IMR-90 (cell line): ENCODE results near the gene HNRNPH2. TPM values are rescaled to one million over a fixed set of nuclear protein-coding genes. Genes with fewer than 3 reads are reported as not detected.
A peak's percentile ranks its signal among the peaks of the same experiment; 100 is the strongest.

Experiments
- ATAC-seq: fragments of 200-7000 bp; cut with Tn5 transposase; 2 replicates; pipeline ENCODE4 v1.9.1; 2020; ENCODE audit warnings: low read depth, mild to moderate bottlenecking, moderate library complexity
- BruUV-seq: library from RNA; stranded (reverse); fragments of 400-500 nt; replicated peaks from 2 replicates; lab custom pipeline; 2021; lab: Mats Ljungman, UMichigan
- CTCF ChIA-PET: fragments of 300-600 bp; formaldehyde crosslinking; extraction: SDS; loops from one replicate; lab custom pipeline; 2021; ENCODE audit warnings: antibody characterized with exemption; lab: Yijun Ruan, JAX
- POLR2A ChIA-PET: fragments of 300-600 bp; sonication (Branson Sonifier 250); formaldehyde crosslinking; loops from one replicate; lab custom pipeline; 2022; ENCODE audit warnings: antibody characterized with exemption; ENCODE audit not compliant: unreplicated experiment; lab: Charles Lee
- DNase-seq: peaks from one replicate; pipeline ENCODE4 v3.0.0; 2013
- H2AFZ ChIP-seq: replicated peaks from 2 replicates; pipeline ENCODE3; 2013; ENCODE audit warnings: low read length, mild to moderate bottlenecking; ENCODE audit not compliant: poor library complexity
- H2AK5ac ChIP-seq: 2 replicates; pipeline ENCODE4 v1.6.1; 2013; ENCODE audit warnings: low read depth, low read length, inconsistent platforms
- H2AK9ac ChIP-seq: replicated peaks from 2 replicates; pipeline ENCODE3; 2013; ENCODE audit warnings: mild to moderate bottlenecking, low read depth, low read length, moderate library complexity; ENCODE audit not compliant: poor library complexity
- H2BK120ac ChIP-seq: 2 replicates; pipeline ENCODE4 v1.6.1; 2013; ENCODE audit warnings: low read depth, low read length, inconsistent platforms
- H2BK15ac ChIP-seq: 3 replicates; pipeline ENCODE4 v1.6.1; 2013; ENCODE audit warnings: low read depth, low read length, inconsistent platforms
- H2BK20ac ChIP-seq: 2 replicates; pipeline ENCODE4 v1.6.1; 2013; ENCODE audit warnings: low read depth, mild to moderate bottlenecking, inconsistent platforms, low read length, moderate library complexity
- H2BK5ac ChIP-seq: 2 replicates; pipeline ENCODE4 v1.6.1; 2013; ENCODE audit warnings: mild to moderate bottlenecking, low read depth, low read length, inconsistent platforms; ENCODE audit not compliant: poor library complexity, severe bottlenecking
- H3K14ac ChIP-seq: replicated peaks from 2 replicates; pipeline ENCODE4 v1.6.1; 2013; ENCODE audit warnings: low read depth, low read length, inconsistent platforms
- H3K18ac ChIP-seq: 2 replicates; pipeline ENCODE4 v1.6.1; 2013; ENCODE audit warnings: low read depth, low read length, control low read depth
- H3K23ac ChIP-seq: 2 replicates; pipeline ENCODE4 v1.6.1; 2013; ENCODE audit warnings: low read depth, low read length, inconsistent platforms
- H3K27ac ChIP-seq: 2 replicates; pipeline ENCODE4 v1.5.1; 2013; ENCODE audit warnings: mild to moderate bottlenecking, control low read depth, low read length; ENCODE audit not compliant: insufficient read depth
- H3K27me3 ChIP-seq: 2 replicates; pipeline ENCODE4 v1.6.1; 2013; ENCODE audit warnings: low read length; ENCODE audit not compliant: control insufficient read depth, insufficient read depth
- H3K36me3 ChIP-seq: 2 replicates; pipeline ENCODE4 v1.6.1; 2013; ENCODE audit warnings: low read length, mixed read lengths; ENCODE audit not compliant: control insufficient read depth, insufficient read depth
- H3K4ac ChIP-seq: 2 replicates; pipeline ENCODE4 v1.6.1; 2013; ENCODE audit warnings: low read depth, low read length, inconsistent platforms
- H3K4me1 ChIP-seq: 2 replicates; pipeline ENCODE4 v1.6.1; 2013; ENCODE audit warnings: low read length, mixed read lengths; ENCODE audit not compliant: control insufficient read depth, insufficient read depth
- H3K4me2 ChIP-seq: 2 replicates; pipeline ENCODE4 v1.6.1; 2013; ENCODE audit warnings: low read depth, mild to moderate bottlenecking, control low read depth, low read length, moderate library complexity
- H3K4me3 ChIP-seq: 2 replicates; pipeline ENCODE4 v1.5.1; 2013; ENCODE audit warnings: low read depth, mild to moderate bottlenecking, control low read depth, low read length, moderate library complexity; ENCODE audit not compliant: insufficient read depth
- H3K56ac ChIP-seq: 2 replicates; pipeline ENCODE4 v1.6.1; 2013; ENCODE audit warnings: low read length, inconsistent platforms; ENCODE audit not compliant: insufficient read depth; ENCODE audit errors: extremely low read depth
- H3K79me1 ChIP-seq, 2 experiments: 2 replicates each; pipeline ENCODE4 v1.6.1; 2013; ENCODE audit warnings: low read length in 2 of 2, inconsistent platforms in 1 of 2, low read depth in 1 of 2
- H3K9ac ChIP-seq: 2 replicates; pipeline ENCODE4 v1.6.1; 2013; ENCODE audit warnings: low read depth, low read length, control low read depth
- H3K9me1 ChIP-seq: 2 replicates; pipeline ENCODE4 v1.6.1; 2013; ENCODE audit warnings: low read length, inconsistent platforms; ENCODE audit not compliant: insufficient read depth
- H3K9me3 ChIP-seq: 2 replicates; pipeline ENCODE4 v1.6.1; 2013; ENCODE audit warnings: low read length; ENCODE audit not compliant: control insufficient read depth, insufficient read depth
- H4K20me1 ChIP-seq: 2 replicates; pipeline ENCODE4 v1.6.1; 2013; ENCODE audit warnings: low read length, inconsistent platforms; ENCODE audit not compliant: insufficient read depth
- H4K5ac ChIP-seq: 2 replicates; pipeline ENCODE4 v1.6.1; 2013; ENCODE audit warnings: mild to moderate bottlenecking, low read depth, low read length, control low read depth
- H4K8ac ChIP-seq, 2 experiments: 2 replicates each; pipeline ENCODE4 v1.6.1; 2013; ENCODE audit warnings: low read depth in 2 of 2, low read length in 2 of 2, control low read depth in 1 of 2, inconsistent platforms in 1 of 2
- H4K91ac ChIP-seq: 2 replicates; pipeline ENCODE4 v1.6.1; 2013; ENCODE audit warnings: low read depth, low read length, inconsistent platforms; ENCODE audit not compliant: insufficient read depth
- BHLHE40 ChIP-seq: fragments of 150-350 bp; IDR thresholded peaks from 2 replicates; pipeline ENCODE4 v1.6.1; 2016; ENCODE audit warnings: mild to moderate bottlenecking, low read depth, low read length
- CHD1 ChIP-seq: IDR thresholded peaks from 2 replicates; pipeline ENCODE4 v1.6.1; 2012; ENCODE audit warnings: low read depth, low read length, improper control_type of control experiment
- FOS ChIP-seq: fragments of 150-350 bp; IDR thresholded peaks from 2 replicates; pipeline ENCODE4 v1.6.1; 2016; ENCODE audit warnings: low read depth, low read length
- RCOR1 ChIP-seq: IDR thresholded peaks from 2 replicates; pipeline ENCODE4 v1.6.1; 2012; ENCODE audit warnings: mild to moderate bottlenecking, low read length, improper control_type of control experiment; ENCODE audit not compliant: insufficient replicate concordance
- SMC3 ChIP-seq: fragments of 150-350 bp; IDR thresholded peaks from 2 replicates; pipeline ENCODE4 v1.6.1; 2016; ENCODE audit warnings: low read depth, mild to moderate bottlenecking, antibody characterized with exemption, low read length, moderate library complexity
- WGBS, 2 experiments: methylation state at CpG; one replicate each; pipeline versions ENCODE4 v1.1.5 to v1.1.7; 2013; ENCODE audit warnings: missing lambda C conversion rate in 2 of 2; ENCODE audit not compliant: insufficient read length in 1 of 2; ENCODE audit errors: extremely low coverage in 2 of 2; 5-methylcytosine and 5-hydroxymethylcytosine counted together
- dilution Hi-C: fragments of 300-500 bp; cut with HindIII; formaldehyde crosslinking; loops from one replicate; pipeline ENCODE4 v1.14.3; 2018; ENCODE audit warnings: low sequenced_read_pairs; ENCODE audit not compliant: unreplicated experiment
- in situ Hi-C: fragments of 300-500 bp; cut with MboI; formaldehyde crosslinking; loops from 3 replicates; pipeline ENCODE4 v1.14.3; 2019; ENCODE audit warnings: low sequenced_read_pairs, inconsistent platforms, mixed read lengths
- intact Hi-C: fragments of 100-400 bp; cut with micrococcal nuclease; formaldehyde crosslinking; loops from 2 replicates; pipeline ENCODE4 v1.10.0; 2022
- polyA plus RNA-seq, 3 experiments: library from polyadenylated mRNA; depleted of rRNA; stranded (reverse); fragments of >200 nt; gene quantifications; 2 replicates each; pipeline ENCODE4 v1.2.3, GENCODE V29; 2012; ENCODE audit warnings: low replicate concordance in 1 of 3
- total RNA-seq: library from RNA; depleted of rRNA; stranded (reverse); fragments of >200 nt; gene quantifications from 2 replicates; pipeline ENCODE4 v1.2.3, GENCODE V29; 2012

Gene HNRNPH2
- total and polyA plus RNA-seq, 2 of the 4 experiments (the other 2 are of a cell fraction) = 42.8 to 54.3 TPM

DNA sequence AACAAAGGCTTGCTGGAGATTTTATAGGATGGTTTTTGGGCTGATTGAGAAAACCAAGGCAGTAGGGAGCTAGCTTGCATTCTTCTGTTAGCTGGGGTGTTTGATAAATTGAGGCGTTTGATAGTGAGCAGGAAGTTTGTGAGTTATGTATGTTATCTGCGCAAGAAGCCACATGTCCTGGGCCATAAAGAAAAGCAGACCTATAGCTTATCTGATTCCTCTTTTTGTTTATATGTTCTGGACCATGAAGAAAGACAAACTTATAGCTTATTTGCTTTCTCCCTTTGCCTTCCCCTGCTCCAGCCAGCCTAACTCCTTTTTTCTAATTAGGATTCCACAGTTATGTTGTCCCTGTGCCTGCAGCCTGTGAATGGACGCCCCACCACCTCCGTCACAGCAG is 9.2 kb downstream of the HNRNPH2 start:
- ChIA-PET CTCF (no interaction called here), POLR2A (no interaction called here)
- BruUV-seq = no TSS peak
- H2AK5ac ChIP-seq = peak overlapping the region; percentile 17; the same call in 1 of the 2 replicates
- H2BK20ac ChIP-seq = no peak overlapping the region
- no peak for DNase-seq
- H3K4ac ChIP-seq = no peak overlapping the region
- H3K36me3 ChIP-seq = peaks cover 9% of the 10 kb centered on the region
- H3K4me1 ChIP-seq = peaks cover 4% of the 10 kb centered on the region; the same call in 1 of the 2 replicates
- peak overlapping the region; percentile 97 to 99 for H4K8ac ChIP-seq
- peak overlapping the region; percentile 46 for H2AFZ ChIP-seq
- no peak overlapping the region for H3K23ac ChIP-seq
- no peak for ATAC-seq
- no peak overlapping the region for H3K56ac ChIP-seq
- H4K20me1 ChIP-seq = peaks cover 5% of the 10 kb centered on the region; the same call in 1 of the 2 replicates
- no peak overlapping the region for H3K9ac ChIP-seq
- no peak overlapping the region for H3K14ac ChIP-seq
- H4K5ac ChIP-seq = peak overlapping the region; percentile 66; the same call in 1 of the 2 replicates
- no peak overlapping the region for H2BK5ac ChIP-seq
- H3K27ac ChIP-seq = no peak overlapping the region
- no peak overlapping the region for H3K18ac ChIP-seq
- H3K4me2 ChIP-seq = no peak overlapping the region
- peaks cover 0 to 1% of the 10 kb centered on the region in 2 experiments; a peak in 1 of 4 replicates for H3K79me1 ChIP-seq
- in situ Hi-C loops = loop anchor here (5.0 kb wide), 1 partner anchor 380 kb away; no protein-coding TSS in a partner anchor
- intact Hi-C loops = loop anchor here (2.0 to 5.0 kb wide), 3 partner anchors 65 to 175 kb away; partner anchors contain the start of gene ARMCX1
- no CpG with 5 or more reads among the region's 4 CpGs for WGBS, 2 experiments
- dilution Hi-C loops = no loop called here
- peaks cover 2% of the 10 kb centered on the region; the same call in 1 of the 2 replicates for H3K27me3 ChIP-seq
- H3K4me3 ChIP-seq = no peak overlapping the region
- TF ChIP-seq FOS = no peak
- no peak for TF ChIP-seq BHLHE40
- no peak for TF ChIP-seq CHD1
- TF ChIP-seq SMC3 = no peak
- no peak for TF ChIP-seq RCOR1
- no peak overlapping the region for H4K91ac ChIP-seq
- no peaks in the 10 kb centered on the region for H3K9me1 ChIP-seq
- H2BK120ac ChIP-seq = 0 out of 2 replicates have a peak overlapping the region, but pooled peaks have one; percentile 19
- H3K9me3 ChIP-seq = no peaks in the 10 kb centered on the region
- no peak overlapping the region for H2AK9ac ChIP-seq
- H2BK15ac ChIP-seq = no peak overlapping the region
